SK-N-SH (cell line): Measurements from ENCODE around the gene CTU1. TPM values are rescaled to one million over a fixed set of nuclear protein-coding genes. Genes with fewer than 3 reads are reported as not detected.

Experiments used
- CTCF ChIA-PET: fragments of 300-600, 350-600 bp; formaldehyde crosslinking; extraction: SDS; loops from one replicate; lab custom pipeline; 2021; lab: Yijun Ruan, JAX
- POLR2A ChIA-PET: fragments of 350-600 bp; sonication (Branson Sonifier 250); formaldehyde crosslinking; extraction: SDS; loops from one replicate; lab custom pipeline; 2020; ENCODE audit warnings: antibody characterized with exemption, inconsistent platforms; lab: Yijun Ruan, JAX
- DNase-seq: peaks from one replicate; pipeline ENCODE4 v3.0.0; 2012
- H2AFZ ChIP-seq: fragments of 200-600 bp; sonication (generic); 2 replicates; pipeline ENCODE4 v1.8.1; 2016; ENCODE audit warnings: antibody characterized with exemption, mild to moderate bottlenecking, low read depth
- H3F3A ChIP-seq: fragments of 200-600 bp; sonication (generic); replicated peaks from 2 replicates; pipeline ENCODE3; 2016; ENCODE audit warnings: antibody characterized with exemption, mild to moderate bottlenecking; ENCODE audit not compliant: insufficient read depth
- H3K27ac ChIP-seq, 2 experiments: fragments of 200-500 bp in 1 of 2; fragments of 200-600 bp in 1 of 2; sonication (Bioruptor generic) in 1 of 2; sonication (generic), shearing (Covaris generic) in 1 of 2; 2 replicates each; pipeline versions ENCODE4 v1.5.1 to v1.6.1; 2014 to 2016; ENCODE audit warnings: low read depth in 2 of 2, inconsistent platforms in 1 of 2, low read length in 1 of 2, mild to moderate bottlenecking in 1 of 2, mixed read lengths in 1 of 2
- H3K27me3 ChIP-seq: fragments of 200-600 bp; sonication (generic), shearing (Covaris generic); 2 replicates; pipeline ENCODE4 v1.6.1; 2016; ENCODE audit warnings: mixed run types; ENCODE audit not compliant: insufficient read depth
- H3K36me3 ChIP-seq, 2 experiments: fragments of 200-500 bp in 1 of 2; fragments of 200-600 bp in 1 of 2; sonication (Bioruptor generic) in 1 of 2; sonication (generic) in 1 of 2; replicated peaks in 1 of 2; 2 replicates each; pipeline versions ENCODE3 to v1.5.1; 2014 to 2016; ENCODE audit warnings: low read length in 1 of 2, mild to moderate bottlenecking in 1 of 2; ENCODE audit not compliant: insufficient read depth in 2 of 2, control insufficient read depth in 1 of 2
- H3K4me1 ChIP-seq, 2 experiments: fragments of 200-500 bp in 1 of 2; fragments of 200-600 bp in 1 of 2; sonication (Bioruptor generic) in 1 of 2; sonication (generic), shearing (Covaris generic) in 1 of 2; 2 replicates each; pipeline versions ENCODE4 v1.5.1 to v1.6.1; 2014 to 2016; ENCODE audit warnings: low read depth in 1 of 2, low read length in 1 of 2, mixed run types in 1 of 2; ENCODE audit not compliant: insufficient read depth in 2 of 2, control insufficient read depth in 1 of 2
- H3K4me2 ChIP-seq: fragments of 200-600 bp; sonication (generic), shearing (Covaris generic); 2 replicates; pipeline ENCODE4 v1.6.1; 2017; ENCODE audit warnings: mixed run types
- H3K4me3 ChIP-seq, 2 experiments: fragments of 200-500 bp in 1 of 2; fragments of 200-600 bp in 1 of 2; sonication (Bioruptor generic) in 1 of 2; sonication (generic), shearing (Covaris generic) in 1 of 2; 2 replicates each; pipeline versions ENCODE4 v1.5.1 to v1.8.1; 2014 to 2016; ENCODE audit warnings: low read depth in 2 of 2, inconsistent platforms in 1 of 2, low read length in 1 of 2, mild to moderate bottlenecking in 1 of 2, mixed read lengths in 1 of 2, moderate library complexity in 1 of 2
- H3K79me2 ChIP-seq: fragments of 200-600 bp; sonication (generic); 2 replicates; pipeline ENCODE4 v1.8.1; 2017; ENCODE audit warnings: mild to moderate bottlenecking; ENCODE audit not compliant: insufficient read depth
- H3K9ac ChIP-seq: fragments of 200-600 bp; sonication (generic); 2 replicates; pipeline ENCODE4 v1.6.1; 2017; ENCODE audit warnings: mixed run types
- H3K9me2 ChIP-seq: fragments of 200-600 bp; sonication (generic); 2 replicates; pipeline ENCODE4 v1.6.1; 2017; ENCODE audit warnings: mixed run types
- H3K9me3 ChIP-seq: fragments of 200-600 bp; sonication (generic); 2 replicates; pipeline ENCODE4 v1.6.1; 2017; ENCODE audit warnings: mixed run types, mild to moderate bottlenecking, moderate library complexity
- H4K20me1 ChIP-seq: fragments of 200-600 bp; sonication (generic); 2 replicates; pipeline ENCODE4 v1.6.1; 2017; ENCODE audit warnings: mild to moderate bottlenecking, mixed run types; ENCODE audit not compliant: insufficient read depth
- ELF1 ChIP-seq: IDR thresholded peaks from 2 replicates; pipeline ENCODE4 v1.4.0; 2012
- FOSL2 ChIP-seq: IDR thresholded peaks from 2 replicates; pipeline ENCODE4 v1.4.0; 2012; ENCODE audit warnings: low read depth, mild to moderate bottlenecking, moderate library complexity, borderline replicate concordance
- FOXJ3 ChIP-seq: sonication (generic); formaldehyde crosslinking; IDR thresholded peaks from 2 replicates; pipeline ENCODE4 v1.5.1; 2020; ENCODE audit warnings: mild to moderate bottlenecking, missing genetic modification reagents
- GABPA ChIP-seq: IDR thresholded peaks from 2 replicates; pipeline ENCODE4 v1.4.0; 2012; ENCODE audit warnings: low read depth, mild to moderate bottlenecking
- GATA2 ChIP-seq: sonication (generic); formaldehyde crosslinking; IDR thresholded peaks from 2 replicates; pipeline ENCODE4 v1.5.0; 2020; ENCODE audit warnings: mild to moderate bottlenecking, missing genetic modification reagents
- JUND ChIP-seq: IDR thresholded peaks from 2 replicates; pipeline ENCODE4 v1.4.0; 2012
- MAX ChIP-seq: IDR thresholded peaks from 2 replicates; pipeline ENCODE4 v1.4.0; 2012; ENCODE audit warnings: low read depth
- MXI1 ChIP-seq: IDR thresholded peaks from 2 replicates; pipeline ENCODE4 v1.6.1; 2012; ENCODE audit warnings: mild to moderate bottlenecking, low read depth, low read length, improper control_type of control experiment
- NFIC ChIP-seq: IDR thresholded peaks from 2 replicates; pipeline ENCODE4 v1.4.0; 2012; ENCODE audit warnings: borderline replicate concordance
- NRF1 ChIP-seq: IDR thresholded peaks from 2 replicates; pipeline ENCODE4 v1.6.1; 2012; ENCODE audit warnings: low read depth, mild to moderate bottlenecking, low read length
- PBX3 ChIP-seq: IDR thresholded peaks from 2 replicates; pipeline ENCODE4; 2012
- RAD21 ChIP-seq: IDR thresholded peaks from 2 replicates; pipeline ENCODE4 v1.6.1; 2012; ENCODE audit warnings: mild to moderate bottlenecking, low read length
- RCOR1 ChIP-seq: fragments of 150-350 bp; IDR thresholded peaks from 2 replicates; pipeline ENCODE4 v1.6.1; 2017; ENCODE audit warnings: antibody characterized with exemption, low read length
- REST ChIP-seq: IDR thresholded peaks from 2 replicates; pipeline ENCODE4 v1.6.1; 2012; ENCODE audit warnings: mild to moderate bottlenecking, low read depth, low read length, moderate library complexity
- YY1 ChIP-seq: IDR thresholded peaks from 2 replicates; pipeline ENCODE4 v1.4.0; 2012; ENCODE audit warnings: low read depth, mild to moderate bottlenecking
- WGBS: methylation state at CpG from one replicate; pipeline ENCODE4 v1.1.6; 2017; ENCODE audit warnings: low lambda C conversion rate; 5-methylcytosine and 5-hydroxymethylcytosine counted together
- polyA plus RNA-seq, 3 experiments: library from polyadenylated mRNA; depleted of rRNA; stranded (reverse); fragments of >200 nt; gene quantifications; 2 replicates each; pipeline ENCODE4 v1.2.3, GENCODE V29; 2012
- TF ChIP-seq, protein P1 (sequence below): fragments of 200-600 bp; sonication (generic); IDR thresholded peaks from 2 replicates; pipeline ENCODE4 v1.6.1; 2017; ENCODE audit warnings: antibody characterized with exemption, mild to moderate bottlenecking, moderate library complexity
- TF ChIP-seq, protein P2 (sequence below): IDR thresholded peaks from 2 replicates; pipeline ENCODE4 v1.4.0; 2012; ENCODE audit warnings: low read depth, borderline replicate concordance
- TF ChIP-seq, protein P3 (sequence below): fragments of 150-350 bp; IDR thresholded peaks from 2 replicates; pipeline ENCODE4 v1.6.1; 2017; ENCODE audit warnings: antibody characterized with exemption, low read length, low read depth, borderline replicate concordance

The CTU1 gene
- polyA plus RNA-seq, 1 of the 3 experiments (the other 2 are of a cell fraction) = 8.8 TPM

DNA sequence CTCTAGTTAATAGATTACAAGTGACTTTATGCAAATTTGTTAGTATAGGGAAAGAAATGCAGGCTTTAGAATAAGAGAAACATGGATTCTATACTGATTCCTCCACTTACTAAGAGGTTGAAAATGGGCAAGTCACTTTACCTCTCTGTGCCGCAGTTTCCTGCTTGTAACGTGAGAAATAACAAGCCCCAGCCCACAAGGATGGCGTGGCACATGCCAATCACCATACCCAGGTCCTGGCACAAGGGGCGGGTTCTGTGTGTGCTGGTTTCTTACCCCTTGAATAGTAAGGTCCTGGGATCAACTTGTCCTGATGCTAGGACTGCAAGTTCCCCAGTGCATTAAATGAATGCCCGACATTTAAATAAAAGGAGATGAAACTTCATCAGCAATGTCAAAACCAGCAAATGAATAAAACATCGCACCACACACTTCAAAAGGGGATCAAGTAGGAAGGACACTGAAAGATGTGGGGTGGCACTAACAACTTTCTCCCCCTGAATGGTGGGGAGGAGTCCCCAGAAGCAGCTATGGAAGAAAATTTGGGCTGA lies 8.6 kb upstream of the CTU1 start:
- POLR2A ChIA-PET = no interaction called here
- DNase-seq = no peak
- Histone ChIP-seq H3K4me2 (no peak overlapping the region), H3K9me3 (no peaks in the 10 kb centered on the region), H3K9ac (no peak overlapping the region), H2AFZ (no peak overlapping the region), H3K4me1 (no peaks in the 10 kb centered on the region), H3K79me2 (no peaks in the 10 kb centered on the region), H3K4me3 (no peak overlapping the region), H4K20me1 (no peaks in the 10 kb centered on the region), H3K36me3 (no peaks in the 10 kb centered on the region), H3K27me3 (peaks cover 69% of the 10 kb centered on the region), H3F3A (no peaks in the 10 kb centered on the region), H3K9me2 (no peaks in the 10 kb centered on the region), H3K27ac (no peak overlapping the region)
- CTCF ChIA-PET = no interaction called here
- TF ChIP-seq GATA2 (no peak), ELF1 (no peak), PBX3 (no peak), YY1 (no peak), GABPA (no peak), RAD21 (no peak)
- TF ChIP-seq, protein P1, sequence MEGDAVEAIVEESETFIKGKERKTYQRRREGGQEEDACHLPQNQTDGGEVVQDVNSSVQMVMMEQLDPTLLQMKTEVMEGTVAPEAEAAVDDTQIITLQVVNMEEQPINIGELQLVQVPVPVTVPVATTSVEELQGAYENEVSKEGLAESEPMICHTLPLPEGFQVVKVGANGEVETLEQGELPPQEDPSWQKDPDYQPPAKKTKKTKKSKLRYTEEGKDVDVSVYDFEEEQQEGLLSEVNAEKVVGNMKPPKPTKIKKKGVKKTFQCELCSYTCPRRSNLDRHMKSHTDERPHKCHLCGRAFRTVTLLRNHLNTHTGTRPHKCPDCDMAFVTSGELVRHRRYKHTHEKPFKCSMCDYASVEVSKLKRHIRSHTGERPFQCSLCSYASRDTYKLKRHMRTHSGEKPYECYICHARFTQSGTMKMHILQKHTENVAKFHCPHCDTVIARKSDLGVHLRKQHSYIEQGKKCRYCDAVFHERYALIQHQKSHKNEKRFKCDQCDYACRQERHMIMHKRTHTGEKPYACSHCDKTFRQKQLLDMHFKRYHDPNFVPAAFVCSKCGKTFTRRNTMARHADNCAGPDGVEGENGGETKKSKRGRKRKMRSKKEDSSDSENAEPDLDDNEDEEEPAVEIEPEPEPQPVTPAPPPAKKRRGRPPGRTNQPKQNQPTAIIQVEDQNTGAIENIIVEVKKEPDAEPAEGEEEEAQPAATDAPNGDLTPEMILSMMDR = no peak
- TF ChIP-seq, protein P2, sequence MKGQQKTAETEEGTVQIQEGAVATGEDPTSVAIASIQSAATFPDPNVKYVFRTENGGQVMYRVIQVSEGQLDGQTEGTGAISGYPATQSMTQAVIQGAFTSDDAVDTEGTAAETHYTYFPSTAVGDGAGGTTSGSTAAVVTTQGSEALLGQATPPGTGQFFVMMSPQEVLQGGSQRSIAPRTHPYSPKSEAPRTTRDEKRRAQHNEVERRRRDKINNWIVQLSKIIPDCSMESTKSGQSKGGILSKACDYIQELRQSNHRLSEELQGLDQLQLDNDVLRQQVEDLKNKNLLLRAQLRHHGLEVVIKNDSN = no peak
- TF ChIP-seq, protein P3, sequence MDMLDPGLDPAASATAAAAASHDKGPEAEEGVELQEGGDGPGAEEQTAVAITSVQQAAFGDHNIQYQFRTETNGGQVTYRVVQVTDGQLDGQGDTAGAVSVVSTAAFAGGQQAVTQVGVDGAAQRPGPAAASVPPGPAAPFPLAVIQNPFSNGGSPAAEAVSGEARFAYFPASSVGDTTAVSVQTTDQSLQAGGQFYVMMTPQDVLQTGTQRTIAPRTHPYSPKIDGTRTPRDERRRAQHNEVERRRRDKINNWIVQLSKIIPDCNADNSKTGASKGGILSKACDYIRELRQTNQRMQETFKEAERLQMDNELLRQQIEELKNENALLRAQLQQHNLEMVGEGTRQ = no peak
- 7% methylated on average over 6 of the region's 6 CpGs for WGBS

GRCh38 chr19:51114087-51114729 lies 6.0 kb upstream of the CTU1 start:
- POLR2A ChIA-PET = no interaction called here
- H3K27me3 ChIP-seq = peaks cover 68% of the 10 kb centered on the region
- no peaks in the 10 kb centered on the region for H3K4me1 ChIP-seq
- no peak overlapping the region for H3K9ac ChIP-seq
- DNase-seq = no peak
- no peaks in the 10 kb centered on the region for H3K36me3 ChIP-seq
- no peaks in the 10 kb centered on the region for H3K9me2 ChIP-seq
- H3K4me2 ChIP-seq = no peak overlapping the region
- no peak overlapping the region for H3K4me3 ChIP-seq
- no peaks in the 10 kb centered on the region for H3F3A ChIP-seq
- 5% methylated on average over 6 of the region's 6 CpGs for WGBS
- no peaks in the 10 kb centered on the region for H3K9me3 ChIP-seq
- no peaks in the 10 kb centered on the region for H3K79me2 ChIP-seq
- no peak overlapping the region for H2AFZ ChIP-seq
- H4K20me1 ChIP-seq = no peaks in the 10 kb centered on the region
- H3K27ac ChIP-seq = no peak overlapping the region
- CTCF ChIA-PET = interaction anchor here (0.6 to 1.0 kb wide), 2 partner anchors 15 to 18 kb away, joined by 3 read pairs; no protein-coding TSS in a partner anchor
- TF ChIP-seq, protein P2 = no peak
- TF ChIP-seq MAX = no peak
- TF ChIP-seq NFIC = no peak
- TF ChIP-seq FOXJ3 = no peak
- TF ChIP-seq NRF1 = no peak
- no peak for TF ChIP-seq JUND
- TF ChIP-seq RCOR1 = no peak
- TF ChIP-seq ELF1 = no peak
- TF ChIP-seq REST = no peak
- no peak for TF ChIP-seq MXI1
- TF ChIP-seq FOSL2 = no peak
